GM19438 (cell line): ENCODE results near the gene UGT1A3.

Experiments
- ATAC-seq: cut with Tn5 transposase; IDR thresholded peaks from one replicate; pipeline ENCODE4 v1.9.1; 2021; ENCODE audit warnings: low read depth; ENCODE audit not compliant: unreplicated experiment

The UGT1A3 gene

GRCh38 chr2:233754872-233755611 lies 26.2 kb downstream of the UGT1A3 start:
- ATAC-seq: no peak

- no peak for ATAC-seq
Measured at GRCh38 chr2:233756429-233757081, 27.7 kb downstream of the UGT1A3 start.

GRCh38 chr2:233758141-233758540 lies 29.3 kb downstream of the UGT1A3 start:
- ATAC-seq: no peak

GRCh38 chr2:233758849-233759248 lies 30.0 kb downstream of the UGT1A3 start:
- no peak for ATAC-seq

GRCh38 chr2:233760043-233760442 lies 31.2 kb downstream of the UGT1A3 start, which contains the start of gene UGT1A1:
TSS of gene UGT1A1 (plus strand) at chr2:233760270. CDS start at chr2:233760288, 18 bp downstream.
- ATAC-seq: no peak

GRCh38 chr2:233761040-233761769 lies 32.4 kb downstream of the UGT1A3 start:
- ATAC-seq: no peak

GRCh38 chr2:233764264-233764663 lies 35.4 kb downstream of the UGT1A3 start:
- no peak for ATAC-seq

- ATAC-seq: no peak
Measured at GRCh38 chr2:233764761-233765160, 35.9 kb downstream of the UGT1A3 start.

- no peak for ATAC-seq
Measured at GRCh38 chr2:233766416-233766815, 37.6 kb downstream of the UGT1A3 start.

GRCh38 chr2:233768076-233768475 lies 39.2 kb downstream of the UGT1A3 start:
- ATAC-seq: no peak

- ATAC-seq: no peak
Measured at GRCh38 chr2:233769260-233769659, 40.4 kb downstream of the UGT1A3 start.

- ATAC-seq: no peak
Measured at GRCh38 chr2:233772153-233772552, 43.3 kb downstream of the UGT1A3 start.

GRCh38 chr2:233772583-233772982 lies 43.7 kb downstream of the UGT1A3 start:
- no peak for ATAC-seq

GRCh38 chr2:233773854-233774253 lies 45.0 kb downstream of the UGT1A3 start:
- no peak for ATAC-seq

- ATAC-seq: no peak
Measured at GRCh38 chr2:233775414-233775813, 46.6 kb downstream of the UGT1A3 start.

- ATAC-seq: no peak
Measured at GRCh38 chr2:233778030-233778429, 49.2 kb downstream of the UGT1A3 start, which contains the start of gene MROH2A. TSS of gene MROH2A (plus strand) at chr2:233778330. CDS start at chr2:233779359, 1,029 bp downstream.

- no peak for ATAC-seq
Measured at GRCh38 chr2:233779722-233780121, 50.9 kb downstream of the UGT1A3 start.

- no peak for ATAC-seq
Measured at GRCh38 chr2:233780771-233781170, 51.9 kb downstream of the UGT1A3 start.

GRCh38 chr2:233789554-233789953 lies 60.7 kb downstream of the UGT1A3 start:
- ATAC-seq: no peak

GRCh38 chr2:233791151-233791882 lies 62.5 kb downstream of the UGT1A3 start:
- ATAC-seq: no peak
